H1 (cell line): ENCODE data around the gene PGAM1. TPM values are rescaled to one million over a fixed set of nuclear protein-coding genes. Genes with fewer than 3 reads are reported as not detected.

ENCODE experiments used
- CTCF ChIA-PET: fragments of 300-600 bp; sonication (Branson Sonifier 250); formaldehyde crosslinking; loops from one replicate; lab custom pipeline; 2021; ENCODE audit not compliant: partially characterized antibody; lab: Charles Lee
- POLR2A ChIA-PET: fragments of 300-600 bp; sonication (Branson Sonifier 250); formaldehyde crosslinking; loops from one replicate; lab custom pipeline; 2021; ENCODE audit warnings: inconsistent platforms; ENCODE audit not compliant: partially characterized antibody; lab: Charles Lee
- DNase-seq, 2 experiments: peaks; one replicate each; pipeline versions ENCODE4 v3.0.0 to v3.0.0-alpha.2; 2010 to 2022; ENCODE audit warnings: low spot score in 2 of 2, low read depth in 1 of 2, mixed read lengths in 1 of 2
- FAIRE-seq: peaks from 2 replicates; lab custom pipeline; 2011; peaks lifted over from hg19 to GRCh38; lab: Jason Lieb, UNC
- H2AFZ ChIP-seq: 2 replicates; pipeline ENCODE4 v1.8.1; 2012; ENCODE audit warnings: low read length, inconsistent platforms
- H2AK5ac ChIP-seq: 2 replicates; pipeline ENCODE4 v1.6.1; 2013; ENCODE audit warnings: low read depth, low read length
- H2BK120ac ChIP-seq: replicated peaks from 2 replicates; pipeline ENCODE3; 2013; ENCODE audit warnings: low read depth, low read length, inconsistent platforms
- H2BK12ac ChIP-seq: 2 replicates; pipeline ENCODE4 v1.6.1; 2013; ENCODE audit warnings: low read depth, low read length
- H2BK15ac ChIP-seq: 2 replicates; pipeline ENCODE4 v1.6.1; 2013; ENCODE audit warnings: low read length
- H2BK20ac ChIP-seq: 2 replicates; pipeline ENCODE4 v1.6.1; 2013; ENCODE audit warnings: low read length
- H2BK5ac ChIP-seq: 2 replicates; pipeline ENCODE4 v1.6.1; 2013; ENCODE audit warnings: low read depth, low read length
- H3K14ac ChIP-seq: 2 replicates; pipeline ENCODE4 v1.6.1; 2013; ENCODE audit warnings: inconsistent platforms; ENCODE audit not compliant: insufficient read length
- H3K18ac ChIP-seq: 2 replicates; pipeline ENCODE4 v1.6.1; 2013; ENCODE audit warnings: low read length; ENCODE audit errors: extremely low read depth
- H3K23ac ChIP-seq: 2 replicates; pipeline ENCODE4 v1.6.1; 2013; ENCODE audit warnings: inconsistent platforms; ENCODE audit not compliant: insufficient read length
- H3K23me2 ChIP-seq: 2 replicates; pipeline ENCODE4 v1.6.1; 2013; ENCODE audit warnings: low read depth, low read length
- H3K27ac ChIP-seq: 2 replicates; pipeline ENCODE4 v1.6.1; 2011; ENCODE audit warnings: low read depth, low read length, inconsistent platforms
- H3K27me3 ChIP-seq, 4 experiments: replicated peaks in 1 of 4; 1 replicate in 1 of 4; 2 replicates in 3 of 4; pipeline versions ENCODE4 v1.6.1 to v1.8.1; 2011 to 2013; ENCODE audit warnings: low read length in 3 of 4, mild to moderate bottlenecking in 3 of 4, inconsistent platforms in 2 of 4, mixed read lengths in 2 of 4, moderate library complexity in 1 of 4; ENCODE audit not compliant: control insufficient read depth in 3 of 4, insufficient read depth in 3 of 4; ENCODE audit errors: extremely low read depth in 1 of 4
- H3K36me3 ChIP-seq, 4 experiments: 2 replicates each; pipeline versions ENCODE4 v1.6.1 to v1.8.1; 2011 to 2013; ENCODE audit warnings: mild to moderate bottlenecking in 4 of 4, low read length in 3 of 4, moderate library complexity in 2 of 4, control low read depth in 1 of 4, inconsistent platforms in 1 of 4; ENCODE audit not compliant: insufficient read depth in 4 of 4, control insufficient read depth in 2 of 4
- H3K4ac ChIP-seq: replicated peaks from 2 replicates; pipeline ENCODE3; 2013; ENCODE audit warnings: low read length, low read depth, mixed read lengths, inconsistent platforms; ENCODE audit not compliant: insufficient read length
- H3K4me1 ChIP-seq, 4 experiments: replicated peaks in 1 of 4; 1 replicate in 1 of 4; 2 replicates in 3 of 4; pipeline versions ENCODE4 v1.6.1 to v1.8.1; 2011 to 2013; ENCODE audit warnings: low read length in 3 of 4, inconsistent platforms in 2 of 4, mixed read lengths in 1 of 4; ENCODE audit not compliant: insufficient read depth in 4 of 4, control insufficient read depth in 3 of 4
- H3K4me2 ChIP-seq, 2 experiments: 2 replicates each; pipeline versions ENCODE4 v1.6.1 to v1.8.1; 2011 to 2013; ENCODE audit warnings: low read depth in 2 of 2, low read length in 2 of 2, control low read depth in 1 of 2, inconsistent platforms in 1 of 2, mild to moderate bottlenecking in 1 of 2; ENCODE audit not compliant: insufficient read depth in 1 of 2
- H3K4me3 ChIP-seq, 4 experiments: fragments of 200-600, 300-600 bp in 1 of 4; sonication (generic), shearing (Covaris generic), sonication (Bioruptor Twin) in 1 of 4; 2 replicates each; pipeline versions ENCODE4 v1.5.1 to v1.8.1; 2011 to 2016; ENCODE audit warnings: low read length in 4 of 4, low read depth in 3 of 4, control low read depth in 2 of 4, inconsistent platforms in 2 of 4, mild to moderate bottlenecking in 2 of 4, mixed read lengths in 1 of 4, moderate library complexity in 1 of 4; ENCODE audit not compliant: insufficient read depth in 2 of 4; ENCODE audit errors: extremely low read depth in 1 of 4
- H3K56ac ChIP-seq: replicated peaks from 2 replicates; pipeline ENCODE3; 2013; ENCODE audit warnings: low read depth, mild to moderate bottlenecking, mixed read lengths, low read length, inconsistent platforms; ENCODE audit not compliant: insufficient read length
- H3K79me1 ChIP-seq: 2 replicates; pipeline ENCODE4 v1.6.1; 2013; ENCODE audit warnings: low read depth, low read length, control low read depth
- H3K79me2 ChIP-seq, 2 experiments: 2 replicates each; pipeline versions ENCODE4 v1.6.1 to v1.8.1; 2012 to 2013; ENCODE audit warnings: low read length in 2 of 2, mild to moderate bottlenecking in 2 of 2, inconsistent platforms in 1 of 2; ENCODE audit not compliant: insufficient read depth in 2 of 2, control insufficient read depth in 1 of 2
- H3K9ac ChIP-seq, 4 experiments: replicated peaks in 1 of 4; 1 replicate in 1 of 4; 2 replicates in 3 of 4; pipeline versions ENCODE4 v1.6.1 to v1.8.1; 2011 to 2013; ENCODE audit warnings: low read depth in 3 of 4, low read length in 3 of 4, control low read depth in 2 of 4, mild to moderate bottlenecking in 2 of 4, moderate library complexity in 2 of 4, inconsistent platforms in 1 of 4; ENCODE audit errors: extremely low read depth in 1 of 4
- H3K9me3 ChIP-seq, 2 experiments: 2 replicates each; pipeline versions ENCODE4 v1.6.1 to v1.8.1; 2012 to 2013; ENCODE audit warnings: mild to moderate bottlenecking in 2 of 2, moderate library complexity in 2 of 2, control low read depth in 1 of 2, inconsistent platforms in 1 of 2, low read depth in 1 of 2, low read length in 1 of 2, mixed read lengths in 1 of 2; ENCODE audit not compliant: insufficient read depth in 2 of 2
- H4K20me1 ChIP-seq, 2 experiments: replicated peaks in 1 of 2; 2 replicates each; pipeline versions ENCODE3 to v1.8.1; 2011 to 2013; ENCODE audit warnings: inconsistent platforms in 2 of 2, low read length in 2 of 2, mild to moderate bottlenecking in 1 of 2; ENCODE audit not compliant: insufficient read depth in 2 of 2, control insufficient read depth in 1 of 2
- H4K5ac ChIP-seq: 2 replicates; pipeline ENCODE4 v1.6.1; 2013; ENCODE audit warnings: low read length, low read depth, mixed read lengths, inconsistent platforms; ENCODE audit not compliant: insufficient read length
- H4K8ac ChIP-seq: 2 replicates; pipeline ENCODE4 v1.8.0; 2013; ENCODE audit warnings: mild to moderate bottlenecking, moderate library complexity, low read length, inconsistent platforms; ENCODE audit not compliant: insufficient read depth; ENCODE audit errors: extremely low read depth
- H4K91ac ChIP-seq: replicated peaks from 2 replicates; pipeline ENCODE3; 2013; ENCODE audit warnings: low read length, mixed read lengths, inconsistent platforms; ENCODE audit not compliant: insufficient read length
- ASH2L ChIP-seq: fragments of 200-600, 300-600 bp; sonication (generic); IDR thresholded peaks from one replicate; pipeline ENCODE4 v1.7.1; 2017; ENCODE audit warnings: low read length
- BCL11A ChIP-seq, 2 experiments: IDR thresholded peaks; one replicate each; pipeline ENCODE4 v1.6.1; 2011; ENCODE audit warnings: low read depth in 2 of 2, low read length in 2 of 2, mild to moderate bottlenecking in 2 of 2
- CBX5 ChIP-seq: fragments of 300-800, 300-1000 bp; sonication (generic); IDR thresholded peaks from 2 replicates; pipeline ENCODE4 v1.7.1; 2016; ENCODE audit warnings: antibody characterized with exemption, low read length, low read depth
- CEBPB ChIP-seq: IDR thresholded peaks from 2 replicates; pipeline ENCODE4 v1.6.1; 2012; ENCODE audit warnings: low read depth, low read length
- CHD1 ChIP-seq: IDR thresholded peaks from 2 replicates; pipeline ENCODE4 v1.6.1; 2012; ENCODE audit warnings: low read depth, low read length, improper control_type of control experiment
- EP300 ChIP-seq, 2 experiments: IDR thresholded peaks; 1 replicate in 1 of 2; 2 replicates in 1 of 2; pipeline ENCODE4 v1.6.1; 2011 to 2012; ENCODE audit warnings: low read depth in 2 of 2, low read length in 2 of 2, mild to moderate bottlenecking in 2 of 2, borderline replicate concordance in 1 of 2, inconsistent platforms in 1 of 2, moderate library complexity in 1 of 2
- JUND ChIP-seq: IDR thresholded peaks from 2 replicates; pipeline ENCODE4 v1.6.1; 2011; ENCODE audit warnings: mild to moderate bottlenecking, improper control_type of control experiment, low read length
- KDM4A ChIP-seq: IDR thresholded peaks from one replicate; pipeline ENCODE4 v1.7.1; 2012; ENCODE audit warnings: low read depth, mild to moderate bottlenecking, moderate library complexity, low read length, inconsistent platforms; ENCODE audit not compliant: severe bottlenecking
- POLR2A ChIP-seq, 2 experiments: IDR thresholded peaks; 1 replicate in 1 of 2; 2 replicates in 1 of 2; pipeline ENCODE4 v1.6.1; 2011; ENCODE audit warnings: low read depth in 2 of 2, low read length in 2 of 2, mild to moderate bottlenecking in 2 of 2; ENCODE audit errors: control extremely low read depth in 1 of 2
- POLR2AphosphoS5 ChIP-seq: IDR thresholded peaks from 2 replicates; pipeline ENCODE4 v1.6.1; 2011; ENCODE audit warnings: low read depth, low read length
- POU5F1 ChIP-seq: IDR thresholded peaks from 2 replicates; pipeline ENCODE4 v1.6.1; 2011; ENCODE audit warnings: low read depth, mild to moderate bottlenecking, low read length, moderate library complexity
- RFX5 ChIP-seq: IDR thresholded peaks from 2 replicates; pipeline ENCODE4 v1.6.1; 2011; ENCODE audit warnings: low read depth, low read length, improper control_type of control experiment, borderline replicate concordance
- SIN3A ChIP-seq, 2 experiments: IDR thresholded peaks in 1 of 2; conservative IDR thresholded peaks in 1 of 2; 2 replicates each; pipeline ENCODE4 v1.6.1; 2011 to 2012; ENCODE audit warnings: low read length in 2 of 2, improper control_type of control experiment in 1 of 2, low read depth in 1 of 2, mild to moderate bottlenecking in 1 of 2
- TCF12 ChIP-seq: IDR thresholded peaks from 2 replicates; pipeline ENCODE4 v1.6.1; 2011; ENCODE audit warnings: low read depth, mild to moderate bottlenecking, low read length
- YY1 ChIP-seq: IDR thresholded peaks from 2 replicates; pipeline ENCODE4 v1.6.1; 2011; ENCODE audit warnings: low read depth, mild to moderate bottlenecking, low read length
- WGBS, 2 experiments: shearing (Covaris generic) in 1 of 2; methylation state at CpG; one replicate each; pipeline versions ENCODE4 v1.1.6 to v1.1.7; 2013 to 2015; ENCODE audit warnings: low lambda C conversion rate in 2 of 2, mixed read lengths in 2 of 2, inconsistent platforms in 1 of 2, low coverage in 1 of 2, missing lambda C conversion rate in 1 of 2; ENCODE audit not compliant: insufficient replicate concordance in 2 of 2, insufficient coverage in 1 of 2, insufficient read length in 1 of 2; ENCODE audit errors: extremely low coverage in 1 of 2, missing lambda C conversion rate in 1 of 2; 5-methylcytosine and 5-hydroxymethylcytosine counted together
- polyA plus RNA-seq, 7 experiments: library from polyadenylated mRNA; depleted of rRNA in 3 of 7; stranded (reverse) in 5 of 7; unstranded in 2 of 7; fragments of >200 nt in 5 of 7; fragments of 200-250 nt in 2 of 7; gene quantifications; 1 replicate in 5 of 7; 2 replicates in 1 of 7; 4 replicates in 1 of 7; pipeline versions ENCODE4 v1.2.1 to v1.2.3, GENCODE V29; 2011 to 2013; ENCODE audit warnings: missing spikeins in 2 of 7, mixed read lengths in 2 of 7
- total RNA-seq: library from RNA; stranded (reverse); fragmentation: NEBNext Ultra II Directional; extraction: Animal tissue kit (Norgen Biotek cat#: 25700); gene quantifications from 2 replicates; pipeline ENCODE4 v1.2.1, GENCODE V29; 2021

PGAM1 gene
- total and polyA plus RNA-seq, 2 of the 8 experiments (the other 6 are each of a cell fraction or from before 2014, with no cell fraction given), result 791 to 799 TPM

DNA sequence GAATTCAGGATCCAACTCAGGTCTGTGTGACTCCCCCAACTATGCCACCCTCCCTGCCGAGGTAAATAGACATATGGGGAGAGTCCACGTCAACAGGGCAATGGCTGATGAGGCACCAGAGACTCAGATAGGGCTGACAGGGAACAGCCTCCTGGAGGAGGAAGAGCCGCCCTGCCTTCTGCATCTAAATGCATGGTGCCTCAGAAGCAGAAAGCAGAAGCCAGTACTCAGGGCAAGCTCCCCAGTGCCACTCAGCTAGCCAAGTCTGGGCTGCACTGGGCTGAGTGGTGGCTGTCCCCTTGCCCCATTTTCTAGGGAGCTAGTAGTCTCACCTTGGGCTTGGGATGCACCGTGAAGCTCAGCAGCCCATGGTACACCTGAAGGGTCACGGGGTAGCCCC, 35.9 kb upstream of the PGAM1 start:
- no peak overlapping the region for H2BK20ac ChIP-seq
- H3K23me2 ChIP-seq, result no peaks in the 10 kb centered on the region
- ChIA-PET CTCF (interaction anchor here (1.2 to 1.9 kb wide), 2 partner anchors 11 to 18 kb away, joined by 3 to 5 read pairs; partner anchors contain the start of gene RRP12), POLR2A (interaction anchor here (1.1 to 1.2 kb wide), 2 partner anchors 10 to 18 kb away, joined by 4 read pairs; no protein-coding TSS in a partner anchor)
- FAIRE-seq, result no peak
- H4K91ac ChIP-seq, result no peak overlapping the region
- H2BK5ac ChIP-seq, result no peak overlapping the region; the same call in 1 of the 2 replicates
- H3K79me1 ChIP-seq, result no peaks in the 10 kb centered on the region
- no peaks in the 10 kb centered on the region for H3K9me3 ChIP-seq
- no peak overlapping the region for H2BK120ac ChIP-seq
- peaks cover 0 to 3% of the 10 kb centered on the region in 2 experiments for H4K20me1 ChIP-seq
- no peak overlapping the region for H3K27ac ChIP-seq
- H2AFZ ChIP-seq, result no peak overlapping the region
- WGBS, 2 experiments, result 90% methylated on average over 5 of the region's 5 CpGs; no CpG with 5 or more reads in 1 of the 2 experiments
- H2BK15ac ChIP-seq, result no peak overlapping the region
- no peak overlapping the region for H3K4me3 ChIP-seq
- H3K14ac ChIP-seq, result no peak overlapping the region
- no peak overlapping the region for H3K9ac ChIP-seq
- H3K79me2 ChIP-seq, result no peaks in the 10 kb centered on the region
- H3K18ac ChIP-seq, result no peak overlapping the region
- H2BK12ac ChIP-seq, result no peak overlapping the region
- H3K36me3 ChIP-seq, result peaks cover 13 to 65% (median 46%) of the 10 kb centered on the region in 4 experiments; a peak in 7 of 8 replicates
- no peak overlapping the region for H3K23ac ChIP-seq
- DNase-seq, result no peak
- H3K4me2 ChIP-seq, result no peak overlapping the region
- H4K5ac ChIP-seq, result no peak overlapping the region
- H2AK5ac ChIP-seq, result no peak overlapping the region
- H3K56ac ChIP-seq, result no peak overlapping the region
- no peak overlapping the region for H4K8ac ChIP-seq
- no peak overlapping the region for H3K4ac ChIP-seq
- no peaks in the 10 kb centered on the region for H3K27me3 ChIP-seq
- H3K4me1 ChIP-seq, result no peaks in the 10 kb centered on the region
- no peak for TF ChIP-seq KDM4A
- TF ChIP-seq CEBPB, result no peak
- TF ChIP-seq CBX5, result no peak
- no peak for TF ChIP-seq SIN3A (conservative IDR thresholded peaks at IDR 0.05 in 1 of 2, IDR thresholded peaks at IDR 0.05 in 1 of 2; ENCODE audit: low read depth in 1 of 2, low read length in 2 of 2)
- no peak for TF ChIP-seq TCF12
- no peak for TF ChIP-seq POU5F1
- no peak for TF ChIP-seq JUND
- TF ChIP-seq YY1, result no peak
- TF ChIP-seq RFX5, result no peak
- TF ChIP-seq BCL11A (IDR thresholded peaks at IDR 0.05; ENCODE audit: low read depth in 2 of 2, low read length in 2 of 2), result no peak
- no peak for TF ChIP-seq POLR2AphosphoS5
- no peak for TF ChIP-seq ASH2L
- no peak for TF ChIP-seq CHD1
- no peak for TF ChIP-seq EP300 (IDR thresholded peaks at IDR 0.05; ENCODE audit: borderline replicate concordance in 1 of 2, low read depth in 2 of 2, low read length in 2 of 2)
- no peak for TF ChIP-seq POLR2A (IDR thresholded peaks at IDR 0.05; ENCODE audit: control extremely low read depth in 1 of 2, low read depth in 2 of 2, low read length in 2 of 2)
